CD14-positive monocyte (primary cell): Measurements from ENCODE around the gene KIF26B. TPM values are rescaled to one million over a fixed set of nuclear protein-coding genes. Genes with fewer than 3 reads are reported as not detected.

Source experiments
- DNase-seq, 3 donors: peaks; one replicate each; pipeline ENCODE4 v3.0.0-alpha.2; 2011 to 2022
- H2AFZ ChIP-seq: 2 replicates; pipeline ENCODE4 v1.6.0; 2012; ENCODE audit warnings: mild to moderate bottlenecking, low read depth, low read length, inconsistent platforms; ENCODE audit not compliant: insufficient read depth, poor library complexity, severe bottlenecking
- H3K27ac ChIP-seq, 2 donors: 1 replicate in 1 of 2; 2 replicates in 1 of 2; pipeline ENCODE4 v1.5.1; 2012 to 2013; ENCODE audit warnings: low read length in 2 of 2, control low read depth in 1 of 2, inconsistent platforms in 1 of 2, low read depth in 1 of 2, mild to moderate bottlenecking in 1 of 2
- H3K27me3 ChIP-seq, 2 donors: one replicate each; pipeline versions ENCODE4 v1.6.0 to v1.6.1; 2011 to 2013; ENCODE audit warnings: low read length in 2 of 2; ENCODE audit not compliant: control insufficient read depth in 2 of 2, insufficient read depth in 2 of 2
- H3K36me3 ChIP-seq, 2 donors: replicated peaks in 1 of 2; 1 replicate in 1 of 2; 2 replicates in 1 of 2; pipeline versions ENCODE4 v1.5.1 to v1.6.1; 2012 to 2013; ENCODE audit warnings: low read length in 2 of 2, control low read depth in 1 of 2, inconsistent platforms in 1 of 2, mild to moderate bottlenecking in 1 of 2; ENCODE audit not compliant: insufficient read depth in 2 of 2, control insufficient read depth in 1 of 2
- H3K4me1 ChIP-seq, 2 donors: 1 replicate in 1 of 2; 2 replicates in 1 of 2; pipeline versions ENCODE4 v1.5.1 to v1.6.1; 2012 to 2013; ENCODE audit warnings: low read length in 2 of 2, control low read depth in 1 of 2, inconsistent platforms in 1 of 2, mild to moderate bottlenecking in 1 of 2, moderate library complexity in 1 of 2; ENCODE audit not compliant: insufficient read depth in 2 of 2, control insufficient read depth in 1 of 2
- H3K4me2 ChIP-seq: replicated peaks from 2 replicates; pipeline ENCODE3; 2012; ENCODE audit warnings: low read length, moderate library complexity, mild to moderate bottlenecking; ENCODE audit not compliant: poor library complexity, severe bottlenecking; ENCODE audit errors: extremely low read depth
- H3K4me3 ChIP-seq, 3 experiments: fragments of 200-600 bp in 1 of 3; sonication (generic) in 1 of 3; replicated peaks in 1 of 3; 1 replicate in 2 of 3; 2 replicates in 1 of 3; pipeline ENCODE4 v1.5.1; 2011 to 2013; ENCODE audit warnings: low read length in 3 of 3, mild to moderate bottlenecking in 3 of 3, control low read depth in 2 of 3, low read depth in 2 of 3, inconsistent platforms in 1 of 3, moderate library complexity in 1 of 3
- H3K79me2 ChIP-seq: 2 replicates; pipeline ENCODE4 v1.6.0; 2012; ENCODE audit warnings: mild to moderate bottlenecking, control low read depth, inconsistent platforms, low read length, moderate library complexity; ENCODE audit not compliant: insufficient read depth
- H3K9ac ChIP-seq: 2 replicates; pipeline ENCODE4 v1.6.0; 2017; ENCODE audit warnings: low read length, mild to moderate bottlenecking; ENCODE audit not compliant: insufficient read depth, poor library complexity, severe bottlenecking
- H3K9me3 ChIP-seq, 2 donors: replicated peaks in 1 of 2; 1 replicate in 1 of 2; 2 replicates in 1 of 2; pipeline versions ENCODE4 v1.5.1 to v1.6.1; 2012 to 2013; ENCODE audit warnings: low read length in 2 of 2, control low read depth in 1 of 2; ENCODE audit not compliant: control insufficient read depth in 1 of 2, insufficient read depth in 1 of 2
- H4K20me1 ChIP-seq: 2 replicates; pipeline ENCODE4 v1.6.0; 2012; ENCODE audit warnings: mild to moderate bottlenecking, low read length, control low read depth, moderate library complexity; ENCODE audit not compliant: insufficient read depth
- H3K27ac Mint-ChIP-seq, 7 donors: one replicate each; pipeline ENCODE4 v1.8.0; 2020; ENCODE audit warnings: mild to moderate bottlenecking in 7 of 7, mixed read lengths in 7 of 7, moderate library complexity in 6 of 7, inconsistent platforms in 2 of 7
- H3K27me3 Mint-ChIP-seq, 3 donors: one replicate each; pipeline ENCODE4 v1.8.0; 2021 to 2022; ENCODE audit warnings: low read depth in 3 of 3, mild to moderate bottlenecking in 3 of 3, mixed read lengths in 3 of 3, moderate library complexity in 3 of 3, inconsistent platforms in 1 of 3
- H3K36me3 Mint-ChIP-seq, 2 donors: one replicate each; pipeline ENCODE4 v1.8.0; 2020; ENCODE audit warnings: mixed read lengths in 2 of 2, inconsistent platforms in 1 of 2, mild to moderate bottlenecking in 1 of 2
- H3K4me1 Mint-ChIP-seq: one replicate; pipeline ENCODE4 v1.8.0; 2020; ENCODE audit warnings: mild to moderate bottlenecking, mixed read lengths
- H3K4me3 Mint-ChIP-seq, 2 donors: one replicate each; pipeline ENCODE4 v1.8.0; 2020; ENCODE audit warnings: mild to moderate bottlenecking in 2 of 2, mixed read lengths in 2 of 2, moderate library complexity in 1 of 2
- H3K9me3 Mint-ChIP-seq, 7 donors: one replicate each; pipeline ENCODE4 v1.8.0; 2020 to 2022; ENCODE audit warnings: mixed read lengths in 7 of 7, mild to moderate bottlenecking in 6 of 7, moderate library complexity in 6 of 7, inconsistent platforms in 2 of 7
- CTCF ChIP-seq: fragments of 200-600 bp; IDR thresholded peaks from one replicate; pipeline ENCODE4 v1.8.0; 2022; ENCODE audit warnings: antibody characterized with exemption, mild to moderate bottlenecking
- WGBS: methylation state at CpG from one replicate; pipeline ENCODE4 v1.1.5; 2013; ENCODE audit warnings: missing lambda C conversion rate; ENCODE audit not compliant: insufficient coverage; 5-methylcytosine and 5-hydroxymethylcytosine counted together
- intact Hi-C, 2 donors: fragments of 100-400 bp; cut with micrococcal nuclease; formaldehyde crosslinking; loops; one replicate each; pipeline versions ENCODE4 v1.15.0 to v1.15.1; 2023
- polyA plus RNA-seq, 3 donors: library from polyadenylated mRNA; depleted of rRNA in 1 of 3; unstranded in 2 of 3; stranded (reverse) in 1 of 3; fragments of 300-500 nt in 2 of 3; fragments of >200 nt in 1 of 3; fragmentation: Illumina TruSeq in 2 of 3; gene quantifications; 1 replicate in 2 of 3; 2 replicates in 1 of 3; pipeline ENCODE4 v1.2.3, GENCODE V29; 2012 to 2021

Gene KIF26B
- polyA plus RNA-seq, 3 donors = 0.01 to 0.05 TPM; not detected in 1

- Mint-ChIP-seq H3K36me3 (no peaks in the 10 kb centered on the region), H3K9me3 (peaks cover 27 to 64% (median 42%) of the 10 kb centered on the region in 7 donors), H3K4me1 (no peaks in the 10 kb centered on the region), H3K27me3 (peaks cover 7 to 10% (median 7%) of the 10 kb centered on the region in 3 donors), H3K27ac (no peak overlapping the region), H3K4me3 (no peak overlapping the region)
- Histone ChIP-seq H3K79me2 (no peaks in the 10 kb centered on the region), H3K4me1 (no peaks in the 10 kb centered on the region), H3K27ac (no peak overlapping the region), H3K9me3 (peaks cover 31 to 40% of the 10 kb centered on the region in 2 donors), H2AFZ (no peak overlapping the region), H3K4me3 (no peak overlapping the region), H3K4me2 (no peak overlapping the region), H4K20me1 (no peaks in the 10 kb centered on the region), H3K27me3 (no peaks in the 10 kb centered on the region), H3K36me3 (no peaks in the 10 kb centered on the region), H3K9ac (no peak overlapping the region)
- TF ChIP-seq CTCF = no peak
- WGBS = 90% methylated on average over 3 of the region's 6 CpGs
- intact Hi-C loops = no loop called here
- DNase-seq = no peak
Observed at GRCh38 chr1:245207801-245208200, 53.0 kb downstream of the KIF26B start.

- Histone ChIP-seq H3K27ac (no peak overlapping the region), H3K36me3 (no peaks in the 10 kb centered on the region), H3K4me2 (no peak overlapping the region), H4K20me1 (no peaks in the 10 kb centered on the region), H3K79me2 (no peaks in the 10 kb centered on the region), H2AFZ (no peak overlapping the region), H3K9ac (no peak overlapping the region), H3K4me1 (no peaks in the 10 kb centered on the region), H3K9me3 (peaks cover 31 to 38% of the 10 kb centered on the region in 2 donors), H3K27me3 (no peaks in the 10 kb centered on the region), H3K4me3 (no peak overlapping the region)
- Mint-ChIP-seq H3K4me1 (no peaks in the 10 kb centered on the region), H3K27ac (no peak overlapping the region), H3K27me3 (peaks cover 9 to 11% (median 10%) of the 10 kb centered on the region in 3 donors), H3K4me3 (no peak overlapping the region), H3K36me3 (no peaks in the 10 kb centered on the region), H3K9me3 (peaks cover 24 to 58% (median 38%) of the 10 kb centered on the region in 7 donors)
- no peak for DNase-seq
- intact Hi-C loops = no loop called here
- 100% methylated on average over 9 of the region's 13 CpGs for WGBS
- no peak for TF ChIP-seq CTCF
Observed at GRCh38 chr1:245209658-245210435, 55.1 kb downstream of the KIF26B start.
